ENCODE measurements around the gene ATP10B. TPM values are rescaled to one million over a fixed set of nuclear protein-coding genes. Genes with fewer than 3 reads are reported as not detected.

ATP10B gene
- total RNA-seq, 1 donor: not detected

- DNase-seq (ENCODE audit: insufficient read length, low spot score, missing footprints): peak; percentile 18
These were observed 306.2 kb downstream of the ATP10B start for GRCh38 chr5:160545832-160546231.

GRCh38 chr5:160543395-160543794, 308.6 kb downstream of the ATP10B start:
- DNase-seq (ENCODE audit: insufficient read length, low spot score, missing footprints): no peak
- no peaks in the 10 kb centered on the region for H3K27me3 ChIP-seq (ENCODE audit: insufficient read depth, low read length)
- no peaks in the 10 kb centered on the region for H3K9me3 ChIP-seq (ENCODE audit: low read depth, low read length)
- H3K27ac ChIP-seq (ENCODE audit: low read depth, low read length): no peak overlapping the region
- no peaks in the 10 kb centered on the region for H3K79me2 ChIP-seq (ENCODE audit: insufficient read depth, low read length)
- H3K4me1 ChIP-seq (ENCODE audit: insufficient read depth, low read length): peaks cover 29% of the 10 kb centered on the region
- no peak for TF ChIP-seq CTCF (IDR thresholded peaks at IDR 0.05; ENCODE audit: extremely low read depth, low read depth, low read length)
- no peaks in the 10 kb centered on the region for H4K20me1 ChIP-seq (ENCODE audit: insufficient read depth, low read length)
- H2AFZ ChIP-seq (ENCODE audit: low read length): no peak overlapping the region
- no peak overlapping the region for H3K4me3 ChIP-seq (ENCODE audit: insufficient read depth, low read length)
- no peaks in the 10 kb centered on the region for H3K36me3 ChIP-seq (ENCODE audit: insufficient read depth, low read length)
- no peak overlapping the region for H3K4me2 ChIP-seq (ENCODE audit: insufficient read depth, low read length)

More at GRCh38 chr5:160545832-160546231, 306.2 kb downstream of the ATP10B start:
- TF ChIP-seq CTCF (IDR thresholded peaks at IDR 0.05; ENCODE audit: extremely low read depth, low read depth, low read length): no peak
- H3K27ac ChIP-seq (ENCODE audit: low read depth, low read length): no peak overlapping the region
- H2AFZ ChIP-seq (ENCODE audit: low read length): no peak overlapping the region
- peaks cover 30% of the 10 kb centered on the region for H3K4me1 ChIP-seq (ENCODE audit: insufficient read depth, low read length)
- no peaks in the 10 kb centered on the region for H3K36me3 ChIP-seq (ENCODE audit: insufficient read depth, low read length)
- no peak overlapping the region for H3K4me3 ChIP-seq (ENCODE audit: insufficient read depth, low read length)
- no peaks in the 10 kb centered on the region for H3K79me2 ChIP-seq (ENCODE audit: insufficient read depth, low read length)
- H3K4me2 ChIP-seq (ENCODE audit: insufficient read depth, low read length): no peak overlapping the region
- no peaks in the 10 kb centered on the region for H3K9me3 ChIP-seq (ENCODE audit: low read depth, low read length)
- no peaks in the 10 kb centered on the region for H4K20me1 ChIP-seq (ENCODE audit: insufficient read depth, low read length)
- no peaks in the 10 kb centered on the region for H3K27me3 ChIP-seq (ENCODE audit: insufficient read depth, low read length)

GRCh38 chr5:160542840-160543239, 309.2 kb downstream of the ATP10B start:
- TF ChIP-seq CTCF (IDR thresholded peaks at IDR 0.05; ENCODE audit: extremely low read depth, low read depth, low read length): no peak
- Histone ChIP-seq H3K79me2 (ENCODE audit: insufficient read depth, low read length) (no peaks in the 10 kb centered on the region), H3K4me2 (ENCODE audit: insufficient read depth, low read length) (no peak overlapping the region), H3K27me3 (ENCODE audit: insufficient read depth, low read length) (no peaks in the 10 kb centered on the region), H3K4me3 (ENCODE audit: insufficient read depth, low read length) (no peak overlapping the region), H3K27ac (ENCODE audit: low read depth, low read length) (no peak overlapping the region), H2AFZ (ENCODE audit: low read length) (no peak overlapping the region), H3K9me3 (ENCODE audit: low read depth, low read length) (no peaks in the 10 kb centered on the region), H3K36me3 (ENCODE audit: insufficient read depth, low read length) (no peaks in the 10 kb centered on the region), H4K20me1 (ENCODE audit: insufficient read depth, low read length) (no peaks in the 10 kb centered on the region), H3K4me1 (ENCODE audit: insufficient read depth, low read length) (peaks cover 24% of the 10 kb centered on the region)
- DNase-seq (ENCODE audit: insufficient read length, low spot score, missing footprints): no peak

GRCh38 chr5:160542281-160542680, 309.7 kb downstream of the ATP10B start:
- no peak overlapping the region for H3K4me3 ChIP-seq (ENCODE audit: insufficient read depth, low read length)

More at GRCh38 chr5:160542281-160542680, 309.7 kb downstream of the ATP10B start:
- no peaks in the 10 kb centered on the region for H3K27me3 ChIP-seq (ENCODE audit: insufficient read depth, low read length)
- no peak overlapping the region for H3K27ac ChIP-seq (ENCODE audit: low read depth, low read length)
- no peak for DNase-seq (ENCODE audit: insufficient read length, low spot score, missing footprints)
- H3K9me3 ChIP-seq (ENCODE audit: low read depth, low read length): no peaks in the 10 kb centered on the region
- H4K20me1 ChIP-seq (ENCODE audit: insufficient read depth, low read length): no peaks in the 10 kb centered on the region
- H3K4me2 ChIP-seq (ENCODE audit: insufficient read depth, low read length): no peak overlapping the region
- TF ChIP-seq CTCF (IDR thresholded peaks at IDR 0.05; ENCODE audit: extremely low read depth, low read depth, low read length): no peak
- H3K36me3 ChIP-seq (ENCODE audit: insufficient read depth, low read length): no peaks in the 10 kb centered on the region
- no peaks in the 10 kb centered on the region for H3K79me2 ChIP-seq (ENCODE audit: insufficient read depth, low read length)
- peaks cover 24% of the 10 kb centered on the region for H3K4me1 ChIP-seq (ENCODE audit: insufficient read depth, low read length)
- H2AFZ ChIP-seq (ENCODE audit: low read length): no peak overlapping the region

Data from osteoblast (primary cell).